Tibial nerve (tissue), 4 donors: ENCODE measurements around the gene C14orf180.

Experiments used
- EP300 ChIP-seq, 2 donors: sonication (generic); formaldehyde crosslinking; IDR thresholded peaks; one replicate each; pipeline ENCODE4 v1.6.1; 2017; ENCODE audit warnings: antibody characterized with exemption in 2 of 2, mild to moderate bottlenecking in 1 of 2
- POLR2A ChIP-seq, 2 donors: fragments of 450-650 bp; IDR thresholded peaks; one replicate each; pipeline ENCODE4 v1.6.1; 2017; ENCODE audit warnings: antibody characterized with exemption in 2 of 2, mild to moderate bottlenecking in 2 of 2, moderate library complexity in 2 of 2
- TF ChIP-seq, protein P1 (sequence below), 5 experiments: fragments of 200-600 bp in 3 of 5; fragments of 450-650 bp in 2 of 5; sonication (generic) in 3 of 5; IDR thresholded peaks; one replicate each; pipeline ENCODE4 v1.5.1; 2016 to 2019; ENCODE audit warnings: antibody characterized with exemption in 5 of 5, mild to moderate bottlenecking in 3 of 5, moderate library complexity in 2 of 5

DNA sequence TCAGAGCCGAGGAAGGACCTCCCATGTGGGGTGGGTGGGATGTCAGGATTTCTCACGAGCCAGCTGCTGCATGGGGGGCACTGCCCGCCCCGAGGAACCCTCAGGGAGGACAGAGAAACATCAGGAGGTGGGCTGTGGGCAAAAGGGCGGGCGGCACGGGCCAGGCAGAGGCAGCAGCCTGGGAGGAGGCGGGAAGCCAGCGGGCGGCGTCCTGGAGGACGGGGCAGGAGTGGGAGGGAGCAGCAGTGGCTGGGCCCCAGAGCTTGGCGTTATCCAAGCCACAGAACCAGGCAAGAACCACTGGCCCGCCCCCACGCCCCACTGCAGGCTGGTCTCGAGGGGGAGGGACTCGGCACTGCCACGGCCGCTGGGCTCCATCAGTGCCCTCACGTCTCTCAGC lies 2.4 kb downstream of the C14orf180 start:
- TF ChIP-seq POLR2A (IDR thresholded peaks at IDR 0.05) = no peak
- TF ChIP-seq, protein P1, sequence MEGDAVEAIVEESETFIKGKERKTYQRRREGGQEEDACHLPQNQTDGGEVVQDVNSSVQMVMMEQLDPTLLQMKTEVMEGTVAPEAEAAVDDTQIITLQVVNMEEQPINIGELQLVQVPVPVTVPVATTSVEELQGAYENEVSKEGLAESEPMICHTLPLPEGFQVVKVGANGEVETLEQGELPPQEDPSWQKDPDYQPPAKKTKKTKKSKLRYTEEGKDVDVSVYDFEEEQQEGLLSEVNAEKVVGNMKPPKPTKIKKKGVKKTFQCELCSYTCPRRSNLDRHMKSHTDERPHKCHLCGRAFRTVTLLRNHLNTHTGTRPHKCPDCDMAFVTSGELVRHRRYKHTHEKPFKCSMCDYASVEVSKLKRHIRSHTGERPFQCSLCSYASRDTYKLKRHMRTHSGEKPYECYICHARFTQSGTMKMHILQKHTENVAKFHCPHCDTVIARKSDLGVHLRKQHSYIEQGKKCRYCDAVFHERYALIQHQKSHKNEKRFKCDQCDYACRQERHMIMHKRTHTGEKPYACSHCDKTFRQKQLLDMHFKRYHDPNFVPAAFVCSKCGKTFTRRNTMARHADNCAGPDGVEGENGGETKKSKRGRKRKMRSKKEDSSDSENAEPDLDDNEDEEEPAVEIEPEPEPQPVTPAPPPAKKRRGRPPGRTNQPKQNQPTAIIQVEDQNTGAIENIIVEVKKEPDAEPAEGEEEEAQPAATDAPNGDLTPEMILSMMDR (IDR thresholded peaks at IDR 0.05) = no peak
- no peak for TF ChIP-seq EP300 (IDR thresholded peaks at IDR 0.05)
